GM19467 (cell line): ENCODE data around the gene PNPLA8.

ENCODE experiments used
- ATAC-seq: cut with Tn5 transposase; IDR thresholded peaks from one replicate; pipeline ENCODE4 v1.9.1; 2021; ENCODE audit warnings: mild to moderate bottlenecking, moderate library complexity; ENCODE audit not compliant: unreplicated experiment

Gene PNPLA8

GRCh38 chr7:108449521-108449920 is 76.4 kb downstream of the PNPLA8 start:
- ATAC-seq, result no peak

GRCh38 chr7:108448584-108449505 is 77.1 kb downstream of the PNPLA8 start:
- ATAC-seq, result no peak

- no peak for ATAC-seq
Measured at GRCh38 chr7:108442039-108442568, 83.8 kb downstream of the PNPLA8 start.

- no peak for ATAC-seq
Measured at GRCh38 chr7:108441392-108441955, 84.5 kb downstream of the PNPLA8 start.

GRCh38 chr7:108440613-108441012 is 85.3 kb downstream of the PNPLA8 start:
- no peak for ATAC-seq

GRCh38 chr7:108436906-108437305 is 89.0 kb downstream of the PNPLA8 start:
- ATAC-seq, result no peak

- no peak for ATAC-seq
Measured at GRCh38 chr7:108434010-108434409, 91.9 kb downstream of the PNPLA8 start.

GRCh38 chr7:108431099-108431498 is 94.8 kb downstream of the PNPLA8 start:
- no peak for ATAC-seq

- no peak for ATAC-seq
Measured at GRCh38 chr7:108430664-108431063, 95.3 kb downstream of the PNPLA8 start.

GRCh38 chr7:108427766-108428165 is 98.2 kb downstream of the PNPLA8 start:
- no peak for ATAC-seq

GRCh38 chr7:108425714-108426275 is 100.1 kb downstream of the PNPLA8 start:
- ATAC-seq, result no peak

GRCh38 chr7:108424013-108424412 is 101.9 kb downstream of the PNPLA8 start:
- no peak for ATAC-seq

GRCh38 chr7:108423089-108423989 is 102.6 kb downstream of the PNPLA8 start:
- ATAC-seq, result no peak

- no peak for ATAC-seq
Measured at GRCh38 chr7:108421720-108422331, 104.1 kb downstream of the PNPLA8 start.
